Transverse colon (tissue), 4 donors: Measurements from ENCODE around the gene SGCG. TPM values are rescaled to one million over a fixed set of nuclear protein-coding genes. Genes with fewer than 3 reads are reported as not detected.

Source experiments
- DNase-seq: peaks from one replicate; pipeline ENCODE4 v3.0.0-alpha.2; 2019
- H3K27ac ChIP-seq, 4 donors: fragments of 200-600 bp; sonication (generic); 2 replicates each; pipeline ENCODE4 v1.5.1; 2016 to 2018; ENCODE audit warnings: inconsistent platforms in 4 of 4
- H3K27me3 ChIP-seq: fragments of 200-600 bp; sonication (generic); 2 replicates; pipeline ENCODE4 v1.5.1; 2017; ENCODE audit warnings: inconsistent platforms
- H3K36me3 ChIP-seq, 4 donors: fragments of 200-600 bp; sonication (generic); 2 replicates each; pipeline ENCODE4 v1.5.1; 2017 to 2019; ENCODE audit warnings: inconsistent platforms in 4 of 4
- H3K4me1 ChIP-seq, 4 donors: fragments of 200-600 bp; sonication (generic); 2 replicates each; pipeline ENCODE4 v1.5.1; 2017 to 2020; ENCODE audit warnings: inconsistent platforms in 4 of 4
- H3K4me3 ChIP-seq, 4 donors: fragments of 200-600 bp; sonication (generic); 1 replicate in 1 of 4; 2 replicates in 3 of 4; pipeline versions ENCODE4 v1.5.1 to v1.6.1; 2017 to 2019; ENCODE audit warnings: inconsistent platforms in 4 of 4
- H3K9me3 ChIP-seq, 2 donors: fragments of 200-600 bp; sonication (generic); 2 replicates each; pipeline ENCODE4 v1.5.1; 2017 to 2019; ENCODE audit warnings: inconsistent platforms in 2 of 2
- EP300 ChIP-seq: sonication (generic); formaldehyde crosslinking; IDR thresholded peaks from one replicate; pipeline ENCODE4 v1.6.1; 2017; ENCODE audit warnings: antibody characterized with exemption, low read depth
- POLR2A ChIP-seq: fragments of 450-650 bp; IDR thresholded peaks from one replicate; pipeline ENCODE4 v1.6.1; 2016; ENCODE audit warnings: antibody characterized with exemption, mild to moderate bottlenecking, moderate library complexity
- POLR2AphosphoS5 ChIP-seq, 3 donors: sonication (generic); formaldehyde crosslinking; IDR thresholded peaks; one replicate each; pipeline ENCODE4 v1.6.1; 2016; ENCODE audit warnings: antibody characterized with exemption in 3 of 3
- WGBS, 2 donors: methylation state at CpG; one replicate each; pipeline ENCODE4 v1.1.5; 2018; ENCODE audit warnings: low coverage in 1 of 2; 5-methylcytosine and 5-hydroxymethylcytosine counted together
- in situ Hi-C, 4 donors: fragments of 200-750 bp; cut with MboI; loops; one replicate each; pipeline versions ENCODE4 v1.15.0 to v1.15.1; 2017; ENCODE audit warnings: low sequenced_read_pairs in 3 of 4, low pct_ligation_motif_present in 1 of 4, low pct_unique_long_range_greater_than_20kb in 1 of 4
- intact Hi-C: fragments of 100-400 bp; cut with DNase I; formaldehyde crosslinking; loops from one replicate; pipeline ENCODE4 v1.15.1; 2023; ENCODE audit warnings: low total_unique reads
- total RNA-seq, 4 donors: library from RNA; depleted of rRNA; stranded (reverse); fragments of >200 nt; gene quantifications; one replicate each; pipeline ENCODE4 v1.1.0, GENCODE V29; 2016
- TF ChIP-seq, protein P1 (sequence below), 5 experiments: fragments of 200-600 bp in 3 of 5; fragments of 450-650 bp in 2 of 5; sonication (generic) in 3 of 5; IDR thresholded peaks; 1 replicate in 2 of 5; 2 replicates in 3 of 5; pipeline ENCODE4 v1.5.1; 2016 to 2017; ENCODE audit warnings: antibody characterized with exemption in 5 of 5, inconsistent platforms in 3 of 5, mild to moderate bottlenecking in 2 of 5, moderate library complexity in 1 of 5

The SGCG gene
- total RNA-seq, 4 donors from 2014 or later, result not detected

DNA sequence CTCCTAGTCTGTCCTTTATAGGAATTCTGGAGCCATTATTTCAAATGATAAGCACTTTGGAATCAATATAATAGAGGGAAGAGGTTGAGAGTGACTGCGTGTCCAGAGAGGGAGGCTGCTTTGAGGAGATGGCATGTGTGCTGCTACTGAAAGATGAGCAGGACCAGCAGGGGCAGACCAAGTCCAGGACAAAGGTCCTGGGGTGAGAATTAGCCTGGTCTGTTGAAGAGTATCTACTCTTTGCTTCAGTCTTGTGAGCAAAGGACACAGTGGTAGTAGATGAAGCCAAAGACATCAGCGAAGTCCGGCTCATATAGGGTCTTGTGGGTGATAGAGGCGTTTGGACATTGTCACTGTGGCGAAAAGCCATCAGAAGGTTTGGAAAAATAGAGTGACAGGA lies 21.1 kb downstream of the SGCG start:
- Histone ChIP-seq H3K27me3 (no peaks in the 10 kb centered on the region), H3K27ac (no peak overlapping the region), H3K4me3 (no peak overlapping the region), H3K9me3 (no peaks in the 10 kb centered on the region), H3K4me1 (no peaks in the 10 kb centered on the region), H3K36me3 (no peaks in the 10 kb centered on the region)
- WGBS, 2 donors, result 80 to 91% methylated on average over 4 to 5 of the region's 5 CpGs
- no peak for DNase-seq
- in situ Hi-C loops (no loop called here), intact Hi-C loops (no loop called here)
- TF ChIP-seq POLR2AphosphoS5 (IDR thresholded peaks at IDR 0.05) (no peak), POLR2A (no peak), EP300 (no peak)
- TF ChIP-seq, protein P1, sequence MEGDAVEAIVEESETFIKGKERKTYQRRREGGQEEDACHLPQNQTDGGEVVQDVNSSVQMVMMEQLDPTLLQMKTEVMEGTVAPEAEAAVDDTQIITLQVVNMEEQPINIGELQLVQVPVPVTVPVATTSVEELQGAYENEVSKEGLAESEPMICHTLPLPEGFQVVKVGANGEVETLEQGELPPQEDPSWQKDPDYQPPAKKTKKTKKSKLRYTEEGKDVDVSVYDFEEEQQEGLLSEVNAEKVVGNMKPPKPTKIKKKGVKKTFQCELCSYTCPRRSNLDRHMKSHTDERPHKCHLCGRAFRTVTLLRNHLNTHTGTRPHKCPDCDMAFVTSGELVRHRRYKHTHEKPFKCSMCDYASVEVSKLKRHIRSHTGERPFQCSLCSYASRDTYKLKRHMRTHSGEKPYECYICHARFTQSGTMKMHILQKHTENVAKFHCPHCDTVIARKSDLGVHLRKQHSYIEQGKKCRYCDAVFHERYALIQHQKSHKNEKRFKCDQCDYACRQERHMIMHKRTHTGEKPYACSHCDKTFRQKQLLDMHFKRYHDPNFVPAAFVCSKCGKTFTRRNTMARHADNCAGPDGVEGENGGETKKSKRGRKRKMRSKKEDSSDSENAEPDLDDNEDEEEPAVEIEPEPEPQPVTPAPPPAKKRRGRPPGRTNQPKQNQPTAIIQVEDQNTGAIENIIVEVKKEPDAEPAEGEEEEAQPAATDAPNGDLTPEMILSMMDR (IDR thresholded peaks at IDR 0.05), result no peak

DNA sequence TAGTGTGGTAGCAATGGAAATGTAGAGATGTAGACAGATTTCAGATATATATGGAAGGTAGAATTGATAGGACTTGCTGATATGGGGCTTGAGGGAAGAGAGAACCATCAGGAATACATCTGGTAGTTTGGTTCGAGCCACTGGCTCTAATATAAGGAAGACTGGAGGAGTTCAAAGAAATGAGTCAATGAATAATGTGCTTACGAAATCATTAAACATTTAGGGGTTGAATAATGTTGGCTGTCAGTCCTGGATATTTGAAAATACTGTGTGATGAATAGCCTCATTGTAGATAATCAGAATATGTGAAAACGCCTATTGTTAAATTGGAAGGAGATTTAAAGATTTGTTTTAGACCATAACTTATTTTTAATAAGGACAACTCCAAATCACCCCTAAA lies 21.6 kb downstream of the SGCG start:
- DNase-seq, result no peak
- intact Hi-C loops (no loop called here), in situ Hi-C loops (no loop called here)
- no peaks in the 10 kb centered on the region for H3K4me1 ChIP-seq
- no peaks in the 10 kb centered on the region for H3K9me3 ChIP-seq
- no peak overlapping the region for H3K27ac ChIP-seq
- TF ChIP-seq POLR2A (no peak), POLR2AphosphoS5 (IDR thresholded peaks at IDR 0.05) (no peak), EP300 (no peak)
- TF ChIP-seq, protein P1 (IDR thresholded peaks at IDR 0.05), result no peak
- WGBS, 2 donors, result 38 to 47% methylated on average over 3 of the region's 3 CpGs
- no peaks in the 10 kb centered on the region for H3K27me3 ChIP-seq
- no peak overlapping the region for H3K4me3 ChIP-seq
- no peaks in the 10 kb centered on the region for H3K36me3 ChIP-seq

DNA sequence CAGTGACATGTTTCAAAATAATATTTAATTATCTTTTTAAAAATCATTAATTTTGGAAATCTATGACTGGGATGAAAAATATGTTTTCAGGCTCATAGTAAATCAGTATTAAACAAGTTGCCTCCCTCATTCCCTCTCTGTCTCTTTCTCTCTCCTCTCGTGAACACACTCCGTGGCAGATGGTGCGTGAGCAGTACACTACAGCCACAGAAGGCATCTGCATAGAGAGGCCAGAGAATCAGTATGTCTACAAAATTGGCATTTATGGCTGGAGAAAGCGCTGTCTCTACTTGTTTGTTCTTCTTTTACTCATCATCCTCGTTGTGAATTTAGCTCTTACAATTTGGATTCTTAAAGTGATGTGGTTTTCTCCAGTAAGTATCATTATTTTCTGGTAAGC lies 22.7 kb downstream of the SGCG start:
- Histone ChIP-seq H3K4me1 (no peaks in the 10 kb centered on the region), H3K36me3 (no peaks in the 10 kb centered on the region), H3K27me3 (no peaks in the 10 kb centered on the region), H3K4me3 (no peak overlapping the region), H3K9me3 (no peaks in the 10 kb centered on the region), H3K27ac (no peak overlapping the region)
- no peak for TF ChIP-seq POLR2A
- TF ChIP-seq POLR2AphosphoS5 (IDR thresholded peaks at IDR 0.05), result no peak
- TF ChIP-seq, protein P1 (IDR thresholded peaks at IDR 0.05), result no peak
- TF ChIP-seq EP300, result no peak
- 62 to 67% methylated on average over 5 of the region's 5 CpGs for WGBS, 2 donors
- intact Hi-C loops (no loop called here), in situ Hi-C loops (no loop called here)
- DNase-seq, result no peak

DNA sequence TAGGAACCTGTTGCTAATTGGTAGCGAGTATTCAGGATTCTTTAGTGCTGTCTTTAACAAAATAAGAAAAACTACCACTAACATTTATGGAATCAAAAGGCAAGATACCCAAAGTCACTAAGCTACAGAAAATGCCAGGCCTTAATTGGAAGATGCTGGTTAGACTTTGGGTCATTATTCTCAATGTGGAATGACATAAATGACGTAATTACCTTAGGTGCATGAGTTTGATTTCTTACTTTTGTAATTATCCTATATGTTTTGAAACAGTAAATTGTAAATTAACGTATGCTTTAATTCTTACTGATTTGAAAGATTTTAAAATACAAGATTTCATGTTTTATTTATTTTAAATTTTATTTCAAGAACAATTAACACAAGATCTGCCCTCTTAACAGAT lies 25.0 kb downstream of the SGCG start:
- Histone ChIP-seq H3K4me1 (no peaks in the 10 kb centered on the region), H3K4me3 (no peak overlapping the region), H3K36me3 (no peaks in the 10 kb centered on the region), H3K27ac (no peak overlapping the region), H3K9me3 (no peaks in the 10 kb centered on the region), H3K27me3 (no peaks in the 10 kb centered on the region)
- in situ Hi-C loops, result no loop called here
- DNase-seq, result no peak
- no peak for TF ChIP-seq POLR2AphosphoS5 (IDR thresholded peaks at IDR 0.05)
- TF ChIP-seq EP300, result no peak
- intact Hi-C loops, result no loop called here
- WGBS, 2 donors, result 82 to 85% methylated on average over 3 of the region's 3 CpGs

DNA sequence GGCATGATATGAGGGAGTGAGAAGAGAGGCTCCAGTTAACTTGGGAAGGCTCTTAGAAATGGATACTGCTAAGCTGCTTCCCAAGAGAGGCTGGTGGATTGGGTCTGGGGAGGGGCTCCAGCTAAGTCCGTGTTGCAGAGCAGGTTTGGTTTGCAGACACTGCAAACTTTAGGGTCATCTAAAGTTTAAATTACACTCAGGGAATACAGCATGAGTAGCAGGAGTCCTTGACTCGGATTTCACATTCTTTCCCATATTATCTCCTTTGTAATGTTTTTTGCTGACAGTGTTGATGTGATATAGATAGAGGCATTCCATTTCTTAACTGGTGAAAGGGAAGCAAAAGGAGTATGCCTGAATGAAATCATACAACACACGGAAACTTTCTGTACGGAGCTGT lies 31.9 kb downstream of the SGCG start:
- Histone ChIP-seq H3K27me3 (no peaks in the 10 kb centered on the region), H3K4me3 (no peak overlapping the region), H3K27ac (no peak overlapping the region), H3K9me3 (no peaks in the 10 kb centered on the region), H3K4me1 (no peaks in the 10 kb centered on the region), H3K36me3 (no peaks in the 10 kb centered on the region)
- DNase-seq, result no peak
- 40 to 42% methylated on average over 4 of the region's 4 CpGs for WGBS, 2 donors
- in situ Hi-C loops (no loop called here), intact Hi-C loops (no loop called here)
- TF ChIP-seq POLR2A (no peak), POLR2AphosphoS5 (IDR thresholded peaks at IDR 0.05) (no peak), EP300 (no peak)
- TF ChIP-seq, protein P1 (IDR thresholded peaks at IDR 0.05), result no peak
